ENCODE measurements around the gene CXorf38. TPM values are rescaled to one million over a fixed set of nuclear protein-coding genes. Genes with fewer than 3 reads are reported as not detected.

Gene CXorf38
- total RNA-seq, 6 donors from 2014 or later: 14.7 to 29.6 (median 20.2) TPM

DNA sequence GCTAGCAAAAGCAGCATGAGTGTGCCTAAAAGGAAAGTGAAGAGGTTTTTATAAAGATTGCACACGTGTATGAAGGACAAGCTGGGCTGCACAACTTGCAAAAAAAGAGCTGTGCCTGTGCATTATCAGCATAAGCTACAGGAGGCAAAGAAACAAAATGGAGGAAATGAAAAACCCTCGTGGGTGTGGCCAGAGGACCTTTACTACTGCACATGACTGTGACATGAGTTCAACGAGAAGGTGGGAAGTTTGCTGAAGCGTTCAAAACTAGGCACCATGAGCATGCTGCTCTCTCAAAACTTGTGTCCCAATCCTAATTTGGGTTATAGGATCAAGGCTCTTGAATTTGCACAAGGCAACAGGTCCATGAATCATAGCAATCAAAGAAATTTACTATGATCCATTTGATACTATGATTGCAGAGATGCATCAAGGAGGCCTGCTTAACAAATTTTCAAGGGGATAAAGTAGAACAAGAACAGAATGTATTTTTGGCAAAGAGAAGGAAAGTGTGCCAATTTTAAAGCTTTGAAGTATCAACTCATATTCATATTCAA, 38.1 kb upstream of the CXorf38 start:
- Histone ChIP-seq H3K4me1 (no peaks in the 10 kb centered on the region), H3K4me3 (no peak overlapping the region), H3K36me3 (peaks cover 0 to 24% (median 0%) of the 10 kb centered on the region in 4 donors), H3K27me3 (no peaks in the 10 kb centered on the region), H3K27ac (no peak overlapping the region), H3K9me3 (no peaks in the 10 kb centered on the region)
- DNase-seq (no peak), ATAC-seq (ENCODE audit: low FRiP score in 2 of 2) (no peak)
- WGBS, 2 donors: 62 to 68% methylated on average over 4 of the region's 4 CpGs
- TF ChIP-seq POLR2A (IDR thresholded peaks at IDR 0.05): no peak
- no peak for TF ChIP-seq POLR2AphosphoS5 (IDR thresholded peaks at IDR 0.05)
- TF ChIP-seq, protein P1, sequence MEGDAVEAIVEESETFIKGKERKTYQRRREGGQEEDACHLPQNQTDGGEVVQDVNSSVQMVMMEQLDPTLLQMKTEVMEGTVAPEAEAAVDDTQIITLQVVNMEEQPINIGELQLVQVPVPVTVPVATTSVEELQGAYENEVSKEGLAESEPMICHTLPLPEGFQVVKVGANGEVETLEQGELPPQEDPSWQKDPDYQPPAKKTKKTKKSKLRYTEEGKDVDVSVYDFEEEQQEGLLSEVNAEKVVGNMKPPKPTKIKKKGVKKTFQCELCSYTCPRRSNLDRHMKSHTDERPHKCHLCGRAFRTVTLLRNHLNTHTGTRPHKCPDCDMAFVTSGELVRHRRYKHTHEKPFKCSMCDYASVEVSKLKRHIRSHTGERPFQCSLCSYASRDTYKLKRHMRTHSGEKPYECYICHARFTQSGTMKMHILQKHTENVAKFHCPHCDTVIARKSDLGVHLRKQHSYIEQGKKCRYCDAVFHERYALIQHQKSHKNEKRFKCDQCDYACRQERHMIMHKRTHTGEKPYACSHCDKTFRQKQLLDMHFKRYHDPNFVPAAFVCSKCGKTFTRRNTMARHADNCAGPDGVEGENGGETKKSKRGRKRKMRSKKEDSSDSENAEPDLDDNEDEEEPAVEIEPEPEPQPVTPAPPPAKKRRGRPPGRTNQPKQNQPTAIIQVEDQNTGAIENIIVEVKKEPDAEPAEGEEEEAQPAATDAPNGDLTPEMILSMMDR (IDR thresholded peaks at IDR 0.05): no peak
- no peak for TF ChIP-seq EP300 (IDR thresholded peaks at IDR 0.05)

DNA sequence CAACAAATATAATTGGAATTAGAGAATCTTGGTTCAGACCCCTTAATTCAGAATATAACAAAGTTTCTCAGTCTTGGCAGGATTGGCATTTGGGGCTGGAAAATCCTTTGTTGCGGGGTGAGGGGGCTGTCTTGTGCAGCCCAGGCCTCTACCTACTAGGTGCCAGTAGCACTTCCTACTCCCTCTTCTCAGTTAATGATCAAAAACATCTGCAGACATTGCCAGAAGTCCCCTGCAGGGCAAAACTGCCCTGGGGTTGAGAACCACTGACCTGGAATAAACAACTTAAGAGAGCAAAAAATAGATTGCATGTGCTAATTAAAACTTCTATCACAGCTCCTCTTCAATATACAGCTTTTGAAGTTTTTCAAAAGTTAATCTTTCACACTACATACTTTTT, 36.7 kb upstream of the CXorf38 start:
- Histone ChIP-seq H3K27me3 (no peaks in the 10 kb centered on the region), H3K36me3 (peaks cover 0 to 33% (median 2%) of the 10 kb centered on the region in 4 donors), H3K4me1 (no peaks in the 10 kb centered on the region), H3K9me3 (no peaks in the 10 kb centered on the region), H3K27ac (no peak overlapping the region), H3K4me3 (no peak overlapping the region)
- ATAC-seq (ENCODE audit: low FRiP score in 2 of 2) (no peak), DNase-seq (no peak)
- TF ChIP-seq EP300 (IDR thresholded peaks at IDR 0.05) (no peak), POLR2AphosphoS5 (IDR thresholded peaks at IDR 0.05) (no peak), POLR2A (IDR thresholded peaks at IDR 0.05) (no peak)
- TF ChIP-seq, protein P1 (IDR thresholded peaks at IDR 0.05): no peak
- 90 to 96% methylated on average over 1 of the region's 1 CpG for WGBS, 2 donors

DNA sequence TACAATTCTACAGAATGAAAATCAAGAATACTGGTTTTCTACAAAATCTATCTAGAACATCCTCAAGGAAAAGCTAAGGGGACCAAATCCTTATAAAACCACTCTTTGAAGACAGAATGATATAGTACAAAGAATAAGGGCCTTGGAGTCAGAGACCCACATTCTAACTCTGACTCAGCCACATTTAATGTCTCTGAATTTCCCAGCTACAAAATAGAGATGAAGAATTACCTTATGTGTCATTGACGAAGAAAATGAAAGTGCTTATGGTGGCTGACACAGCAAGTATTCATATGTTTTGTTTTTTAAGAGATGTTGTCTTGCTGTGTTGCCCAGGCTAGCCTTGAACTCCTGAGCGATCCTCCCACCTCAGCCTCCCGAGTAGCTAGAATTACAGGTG, 35.9 kb upstream of the CXorf38 start:
- no peak for DNase-seq
- peaks cover 0 to 28% (median 2%) of the 10 kb centered on the region in 4 donors for H3K36me3 ChIP-seq
- ATAC-seq (ENCODE audit: low FRiP score in 2 of 2): no peak
- TF ChIP-seq, protein P1 (IDR thresholded peaks at IDR 0.05): no peak
- no peak for TF ChIP-seq POLR2A (IDR thresholded peaks at IDR 0.05)
- TF ChIP-seq EP300 (IDR thresholded peaks at IDR 0.05): no peak
- TF ChIP-seq POLR2AphosphoS5 (IDR thresholded peaks at IDR 0.05): no peak
- no peak overlapping the region for H3K27ac ChIP-seq
- 95 to 96% methylated on average over 3 of the region's 3 CpGs for WGBS, 2 donors
- no peaks in the 10 kb centered on the region for H3K27me3 ChIP-seq
- no peaks in the 10 kb centered on the region for H3K4me1 ChIP-seq
- H3K9me3 ChIP-seq: no peaks in the 10 kb centered on the region
- H3K4me3 ChIP-seq: no peak overlapping the region

DNA sequence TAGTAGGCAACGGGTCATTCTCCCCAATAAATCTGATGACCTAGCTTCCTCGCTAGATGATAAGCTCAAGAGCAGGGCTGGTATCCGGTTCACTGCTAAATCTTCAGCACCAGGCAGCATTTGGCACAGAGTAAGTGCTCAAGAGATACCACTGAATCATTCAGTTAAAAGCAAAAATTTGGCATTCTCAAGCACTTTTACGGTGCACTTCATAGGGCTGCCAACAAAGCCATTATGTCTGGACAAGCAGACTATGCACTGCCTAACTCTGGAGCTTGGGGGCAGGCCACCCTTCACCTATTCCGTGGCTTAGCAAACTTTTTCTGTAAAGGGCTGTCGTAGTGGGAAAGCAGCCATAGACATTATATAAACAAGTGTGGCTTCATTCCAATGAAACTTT, 23.8 kb upstream of the CXorf38 start:
- ATAC-seq (ENCODE audit: low FRiP score in 2 of 2): no peak

More for the DNA sequence above, 23.8 kb upstream of the CXorf38 start:
- peaks cover 0 to 47% (median 6%) of the 10 kb centered on the region in 4 donors for H3K36me3 ChIP-seq
- TF ChIP-seq, protein P1 (IDR thresholded peaks at IDR 0.05): no peak
- TF ChIP-seq POLR2AphosphoS5 (IDR thresholded peaks at IDR 0.05) (no peak), EP300 (IDR thresholded peaks at IDR 0.05) (no peak)
- DNase-seq: no peak
- no peaks in the 10 kb centered on the region for H3K27me3 ChIP-seq
- H3K4me1 ChIP-seq: no peaks in the 10 kb centered on the region
- H3K27ac ChIP-seq: no peak overlapping the region
- 57 to 75% methylated on average over 3 to 6 of the region's 6 CpGs for WGBS, 2 donors
- H3K4me3 ChIP-seq: no peak overlapping the region
- no peaks in the 10 kb centered on the region for H3K9me3 ChIP-seq
